ENCODE data around the gene SRSF5.

DNA sequence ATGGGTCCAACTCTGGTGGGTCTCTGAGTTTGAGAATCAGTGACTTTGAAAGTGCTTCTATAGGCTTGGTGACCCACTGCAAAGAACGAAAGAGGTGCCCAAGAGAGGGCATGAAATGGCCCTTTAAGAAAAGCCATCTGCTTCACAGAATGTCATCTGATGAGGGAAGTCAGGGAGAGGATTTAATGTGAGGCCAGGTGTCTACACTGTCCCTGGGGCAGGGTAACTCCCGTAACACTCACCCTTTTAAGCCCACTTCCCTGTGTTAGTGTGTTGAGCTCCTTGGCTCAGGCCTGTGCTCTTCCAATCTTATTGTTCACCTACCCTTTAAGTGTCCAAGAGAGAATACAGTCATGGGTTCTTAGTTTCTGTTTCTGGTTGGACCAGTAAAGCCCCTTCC is 16.4 kb upstream of the SRSF5 start:
- TF ChIP-seq EP300 (IDR thresholded peaks at IDR 0.05) (no peak), POLR2A (IDR thresholded peaks at IDR 0.05) (no peak)
- TF ChIP-seq, protein P1, sequence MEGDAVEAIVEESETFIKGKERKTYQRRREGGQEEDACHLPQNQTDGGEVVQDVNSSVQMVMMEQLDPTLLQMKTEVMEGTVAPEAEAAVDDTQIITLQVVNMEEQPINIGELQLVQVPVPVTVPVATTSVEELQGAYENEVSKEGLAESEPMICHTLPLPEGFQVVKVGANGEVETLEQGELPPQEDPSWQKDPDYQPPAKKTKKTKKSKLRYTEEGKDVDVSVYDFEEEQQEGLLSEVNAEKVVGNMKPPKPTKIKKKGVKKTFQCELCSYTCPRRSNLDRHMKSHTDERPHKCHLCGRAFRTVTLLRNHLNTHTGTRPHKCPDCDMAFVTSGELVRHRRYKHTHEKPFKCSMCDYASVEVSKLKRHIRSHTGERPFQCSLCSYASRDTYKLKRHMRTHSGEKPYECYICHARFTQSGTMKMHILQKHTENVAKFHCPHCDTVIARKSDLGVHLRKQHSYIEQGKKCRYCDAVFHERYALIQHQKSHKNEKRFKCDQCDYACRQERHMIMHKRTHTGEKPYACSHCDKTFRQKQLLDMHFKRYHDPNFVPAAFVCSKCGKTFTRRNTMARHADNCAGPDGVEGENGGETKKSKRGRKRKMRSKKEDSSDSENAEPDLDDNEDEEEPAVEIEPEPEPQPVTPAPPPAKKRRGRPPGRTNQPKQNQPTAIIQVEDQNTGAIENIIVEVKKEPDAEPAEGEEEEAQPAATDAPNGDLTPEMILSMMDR (IDR thresholded peaks at IDR 0.05), result no peak
